Loucy (cell line): ENCODE results near the gene IRX3.

ENCODE experiments used
- H2AFZ ChIP-seq: fragments of 200-600 bp; sonication (generic); 2 replicates; pipeline ENCODE4 v1.6.0; 2016; ENCODE audit warnings: antibody characterized with exemption, mild to moderate bottlenecking, low read length, moderate library complexity
- H3F3A ChIP-seq: fragments of 200-600 bp; 2 replicates; pipeline ENCODE4 v1.6.0; 2016; ENCODE audit warnings: antibody characterized with exemption, low read depth, mild to moderate bottlenecking
- H3K27me3 ChIP-seq: fragments of 200-600 bp; sonication (generic); 2 replicates; pipeline ENCODE4 v1.6.1; 2014; ENCODE audit warnings: low read length, mild to moderate bottlenecking; ENCODE audit not compliant: insufficient read depth, poor library complexity, severe bottlenecking
- H3K36me3 ChIP-seq: fragments of 200-600 bp; sonication (generic); 2 replicates; pipeline ENCODE4 v1.6.1; 2016; ENCODE audit warnings: low read length; ENCODE audit not compliant: insufficient read depth
- H3K4me1 ChIP-seq: fragments of 200-600 bp; sonication (generic); 2 replicates; pipeline ENCODE4 v1.5.1; 2014; ENCODE audit warnings: low read length, mild to moderate bottlenecking; ENCODE audit not compliant: insufficient read depth, poor library complexity, severe bottlenecking
- H3K4me2 ChIP-seq: fragments of 200-600 bp; sonication (generic); 2 replicates; pipeline ENCODE4 v1.6.0; 2014; ENCODE audit warnings: antibody characterized with exemption, low read length, low read depth, mild to moderate bottlenecking; ENCODE audit not compliant: poor library complexity, severe bottlenecking
- H3K4me3 ChIP-seq: fragments of 200-600 bp; sonication (generic); 2 replicates; pipeline ENCODE4 v1.5.1; 2014; ENCODE audit warnings: low read length, mild to moderate bottlenecking, mixed read lengths; ENCODE audit not compliant: poor library complexity, severe bottlenecking
- H3K79me2 ChIP-seq: fragments of 200-600 bp; sonication (generic); 2 replicates; pipeline ENCODE4 v1.6.1; 2014; ENCODE audit warnings: low read length; ENCODE audit not compliant: insufficient read depth
- H3K9ac ChIP-seq: fragments of 200-600 bp; sonication (generic); 2 replicates; pipeline ENCODE4 v1.6.0; 2014; ENCODE audit warnings: mild to moderate bottlenecking, low read depth, low read length, moderate library complexity; ENCODE audit not compliant: poor library complexity, severe bottlenecking
- H3K9me2 ChIP-seq: fragments of 200-600 bp; sonication (generic); replicated peaks from 2 replicates; pipeline ENCODE4 v1.6.1; 2016; ENCODE audit warnings: low read depth, low read length, mixed read lengths
- H3K9me3 ChIP-seq: fragments of 200-600 bp; sonication (generic); 2 replicates; pipeline ENCODE4 v1.6.1; 2014; ENCODE audit warnings: mild to moderate bottlenecking, antibody characterized with exemption, low read length, low read depth; ENCODE audit not compliant: insufficient read depth
- H4K20me1 ChIP-seq: fragments of 200-600 bp; sonication (generic); 2 replicates; pipeline ENCODE4 v1.6.0; 2014; ENCODE audit warnings: antibody characterized with exemption, low read length, mild to moderate bottlenecking; ENCODE audit not compliant: insufficient read depth, poor library complexity, severe bottlenecking
- EZH2phosphoT487 ChIP-seq: fragments of 200-600 bp; IDR thresholded peaks from 2 replicates; pipeline ENCODE4 v1.6.1; 2018; ENCODE audit warnings: antibody characterized with exemption, mild to moderate bottlenecking, moderate library complexity, borderline replicate concordance
- TF ChIP-seq, protein P1 (sequence below): fragments of 200-600 bp; sonication (generic); conservative IDR thresholded peaks from 2 replicates; pipeline ENCODE4 v1.5.1; 2014; ENCODE audit warnings: mild to moderate bottlenecking, antibody characterized with exemption, low read length

The IRX3 gene

DNA sequence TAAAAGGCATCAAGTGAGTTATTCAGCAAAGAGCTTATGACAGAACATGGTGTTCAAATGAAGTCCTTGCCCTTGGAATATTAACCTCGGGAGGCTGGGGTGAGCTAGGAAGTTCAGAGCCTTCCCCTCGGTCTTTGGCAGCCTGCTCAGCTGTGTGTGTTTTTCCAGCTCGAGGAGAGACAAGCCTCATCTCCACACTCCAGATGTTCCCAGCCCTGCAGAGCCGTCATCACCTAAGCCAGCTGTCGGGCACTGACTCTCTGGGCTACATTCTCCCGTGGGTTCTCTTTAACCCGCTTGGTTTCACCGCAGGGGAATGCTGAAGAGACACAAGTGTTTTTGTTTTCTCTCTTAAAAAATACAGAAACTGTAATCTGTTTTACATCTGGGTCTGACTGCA lies 47.1 kb downstream of the IRX3 start:
- Histone ChIP-seq H4K20me1 (no peaks in the 10 kb centered on the region), H3F3A (no peaks in the 10 kb centered on the region), H3K27me3 (no peaks in the 10 kb centered on the region), H3K36me3 (no peaks in the 10 kb centered on the region), H3K4me1 (no peaks in the 10 kb centered on the region), H3K9me3 (no peaks in the 10 kb centered on the region), H3K4me2 (no peak overlapping the region), H3K9ac (no peak overlapping the region), H3K4me3 (no peak overlapping the region), H3K9me2 (no peaks in the 10 kb centered on the region), H2AFZ (no peak overlapping the region), H3K79me2 (no peaks in the 10 kb centered on the region)
- TF ChIP-seq, protein P1, sequence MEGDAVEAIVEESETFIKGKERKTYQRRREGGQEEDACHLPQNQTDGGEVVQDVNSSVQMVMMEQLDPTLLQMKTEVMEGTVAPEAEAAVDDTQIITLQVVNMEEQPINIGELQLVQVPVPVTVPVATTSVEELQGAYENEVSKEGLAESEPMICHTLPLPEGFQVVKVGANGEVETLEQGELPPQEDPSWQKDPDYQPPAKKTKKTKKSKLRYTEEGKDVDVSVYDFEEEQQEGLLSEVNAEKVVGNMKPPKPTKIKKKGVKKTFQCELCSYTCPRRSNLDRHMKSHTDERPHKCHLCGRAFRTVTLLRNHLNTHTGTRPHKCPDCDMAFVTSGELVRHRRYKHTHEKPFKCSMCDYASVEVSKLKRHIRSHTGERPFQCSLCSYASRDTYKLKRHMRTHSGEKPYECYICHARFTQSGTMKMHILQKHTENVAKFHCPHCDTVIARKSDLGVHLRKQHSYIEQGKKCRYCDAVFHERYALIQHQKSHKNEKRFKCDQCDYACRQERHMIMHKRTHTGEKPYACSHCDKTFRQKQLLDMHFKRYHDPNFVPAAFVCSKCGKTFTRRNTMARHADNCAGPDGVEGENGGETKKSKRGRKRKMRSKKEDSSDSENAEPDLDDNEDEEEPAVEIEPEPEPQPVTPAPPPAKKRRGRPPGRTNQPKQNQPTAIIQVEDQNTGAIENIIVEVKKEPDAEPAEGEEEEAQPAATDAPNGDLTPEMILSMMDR, result no peak
- TF ChIP-seq EZH2phosphoT487, result no peak

DNA sequence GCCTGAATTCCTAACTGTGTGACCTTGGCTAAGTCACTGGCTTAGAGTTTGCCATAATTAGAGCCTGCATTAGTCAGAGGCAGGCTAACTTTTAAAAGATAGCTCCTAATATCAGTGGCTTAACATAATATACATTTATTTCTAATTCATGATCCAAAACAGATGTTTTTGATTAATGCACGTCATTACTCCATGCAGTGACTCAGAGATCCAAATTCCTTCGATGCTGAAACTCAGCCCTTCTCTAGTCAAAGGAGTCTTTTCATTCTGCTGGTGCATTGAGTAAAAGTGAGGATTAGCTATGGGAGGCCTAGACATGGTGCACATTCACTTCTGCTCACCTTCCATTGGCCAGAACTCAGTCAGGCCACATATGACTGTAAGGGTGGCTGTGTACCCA lies 49.8 kb downstream of the IRX3 start:
- TF ChIP-seq, protein P1, result no peak
- TF ChIP-seq EZH2phosphoT487, result no peak
- H3K9ac ChIP-seq, result no peak overlapping the region
- no peaks in the 10 kb centered on the region for H3K36me3 ChIP-seq
- H3K27me3 ChIP-seq, result no peaks in the 10 kb centered on the region
- H3K4me3 ChIP-seq, result no peak overlapping the region
- H3K79me2 ChIP-seq, result no peaks in the 10 kb centered on the region
- H3K9me2 ChIP-seq, result no peaks in the 10 kb centered on the region
- H3K9me3 ChIP-seq, result no peaks in the 10 kb centered on the region
- H3K4me1 ChIP-seq, result no peaks in the 10 kb centered on the region
- H3K4me2 ChIP-seq, result no peak overlapping the region
- H2AFZ ChIP-seq, result no peak overlapping the region
- H3F3A ChIP-seq, result no peaks in the 10 kb centered on the region
- no peaks in the 10 kb centered on the region for H4K20me1 ChIP-seq

DNA sequence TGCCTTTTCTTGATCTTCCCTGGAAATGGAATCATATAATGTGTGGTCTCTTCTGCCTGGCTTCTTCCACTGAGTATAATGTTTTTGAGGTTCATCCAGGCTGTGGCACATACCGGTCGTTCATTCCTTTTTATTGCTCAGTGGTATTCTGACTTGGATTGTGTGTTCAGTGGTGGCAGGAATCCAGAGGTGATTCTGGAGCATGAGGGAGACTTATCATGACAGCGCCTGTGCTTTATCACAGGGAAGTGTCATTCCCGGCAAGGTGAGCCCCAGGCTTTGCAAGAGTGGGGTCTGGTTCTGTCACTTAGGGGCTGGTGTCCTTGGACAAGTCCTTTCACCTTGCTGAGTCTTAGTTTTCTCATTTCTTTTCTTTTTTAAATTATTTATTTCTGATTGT lies 53.0 kb downstream of the IRX3 start:
- Histone ChIP-seq H3K79me2 (no peaks in the 10 kb centered on the region), H3K9me3 (no peaks in the 10 kb centered on the region), H3K36me3 (no peaks in the 10 kb centered on the region), H3K27me3 (no peaks in the 10 kb centered on the region), H3F3A (no peaks in the 10 kb centered on the region), H3K9ac (no peak overlapping the region), H3K4me1 (peaks cover 4% of the 10 kb centered on the region), H3K4me3 (no peak overlapping the region), H3K4me2 (no peak overlapping the region), H2AFZ (no peak overlapping the region), H3K9me2 (no peaks in the 10 kb centered on the region), H4K20me1 (no peaks in the 10 kb centered on the region)
- TF ChIP-seq EZH2phosphoT487, result no peak
- TF ChIP-seq, protein P1, result no peak
